Measurements from ENCODE around the gene POLR2E.

DNA sequence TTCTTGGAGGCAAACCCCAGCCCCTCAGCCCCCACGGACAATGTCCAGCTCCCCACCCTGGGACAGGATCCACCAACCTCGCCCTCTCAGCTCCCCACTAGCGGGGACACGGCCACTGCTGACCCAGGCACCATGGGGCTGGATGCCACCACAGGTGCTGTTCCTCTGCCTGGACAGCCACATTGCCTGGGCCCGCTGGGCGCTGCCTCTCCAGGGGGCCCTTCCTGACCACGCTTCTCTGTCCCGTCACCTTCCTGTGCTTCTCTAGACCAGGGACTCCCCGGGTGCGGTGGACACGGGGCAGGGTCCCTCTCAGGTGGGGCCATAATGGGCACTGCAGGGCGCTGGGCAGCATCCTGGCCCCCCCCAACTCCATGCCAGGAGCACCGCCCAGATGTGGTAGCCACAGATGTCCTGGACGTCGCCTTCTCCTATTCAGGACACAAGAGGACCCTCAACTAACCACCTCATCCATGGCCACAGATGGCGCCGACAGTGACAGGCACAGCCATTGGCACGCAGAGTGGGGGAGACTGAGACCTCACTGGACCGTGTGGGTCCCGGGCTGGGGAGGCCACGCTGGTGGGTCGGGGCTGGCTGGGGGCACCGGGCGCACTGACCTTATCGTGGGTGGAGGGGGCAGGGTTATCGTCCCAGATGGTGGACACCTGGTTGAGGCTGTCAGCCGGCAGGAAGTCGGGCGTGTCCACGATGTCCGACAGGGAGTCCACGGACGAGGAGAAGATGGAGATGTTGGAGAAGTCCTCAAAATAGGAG, 32.0 kb upstream of the POLR2E start:
- TF ChIP-seq HNF4A (conservative IDR thresholded peaks at IDR 0.05) (no peak), FOXA1 (IDR thresholded peaks at IDR 0.05) (no peak), TAF1 (conservative IDR thresholded peaks at IDR 0.05) (no peak)
- TF ChIP-seq, protein P1, sequence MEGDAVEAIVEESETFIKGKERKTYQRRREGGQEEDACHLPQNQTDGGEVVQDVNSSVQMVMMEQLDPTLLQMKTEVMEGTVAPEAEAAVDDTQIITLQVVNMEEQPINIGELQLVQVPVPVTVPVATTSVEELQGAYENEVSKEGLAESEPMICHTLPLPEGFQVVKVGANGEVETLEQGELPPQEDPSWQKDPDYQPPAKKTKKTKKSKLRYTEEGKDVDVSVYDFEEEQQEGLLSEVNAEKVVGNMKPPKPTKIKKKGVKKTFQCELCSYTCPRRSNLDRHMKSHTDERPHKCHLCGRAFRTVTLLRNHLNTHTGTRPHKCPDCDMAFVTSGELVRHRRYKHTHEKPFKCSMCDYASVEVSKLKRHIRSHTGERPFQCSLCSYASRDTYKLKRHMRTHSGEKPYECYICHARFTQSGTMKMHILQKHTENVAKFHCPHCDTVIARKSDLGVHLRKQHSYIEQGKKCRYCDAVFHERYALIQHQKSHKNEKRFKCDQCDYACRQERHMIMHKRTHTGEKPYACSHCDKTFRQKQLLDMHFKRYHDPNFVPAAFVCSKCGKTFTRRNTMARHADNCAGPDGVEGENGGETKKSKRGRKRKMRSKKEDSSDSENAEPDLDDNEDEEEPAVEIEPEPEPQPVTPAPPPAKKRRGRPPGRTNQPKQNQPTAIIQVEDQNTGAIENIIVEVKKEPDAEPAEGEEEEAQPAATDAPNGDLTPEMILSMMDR (IDR thresholded peaks at IDR 0.05; ENCODE audit: low read depth, low read length, missing input control), result no peak
